ENCODE results near the gene MEIOC. TPM values are rescaled to one million over a fixed set of nuclear protein-coding genes. Genes with fewer than 3 reads are reported as not detected.
"Not testable (repeated sequence)": the region's sequence is repeated elsewhere in the genome, so short reads cannot be mapped to it uniquely, and the experiment has no call there.

The MEIOC gene
- total RNA-seq (not detected), polyA plus RNA-seq (under 1 TPM; 0.17 to 0.34 (median 0.25) TPM), total RNA-seq (0 to 0.67 (median 0.15) reads per million in 6 experiments)

DNA sequence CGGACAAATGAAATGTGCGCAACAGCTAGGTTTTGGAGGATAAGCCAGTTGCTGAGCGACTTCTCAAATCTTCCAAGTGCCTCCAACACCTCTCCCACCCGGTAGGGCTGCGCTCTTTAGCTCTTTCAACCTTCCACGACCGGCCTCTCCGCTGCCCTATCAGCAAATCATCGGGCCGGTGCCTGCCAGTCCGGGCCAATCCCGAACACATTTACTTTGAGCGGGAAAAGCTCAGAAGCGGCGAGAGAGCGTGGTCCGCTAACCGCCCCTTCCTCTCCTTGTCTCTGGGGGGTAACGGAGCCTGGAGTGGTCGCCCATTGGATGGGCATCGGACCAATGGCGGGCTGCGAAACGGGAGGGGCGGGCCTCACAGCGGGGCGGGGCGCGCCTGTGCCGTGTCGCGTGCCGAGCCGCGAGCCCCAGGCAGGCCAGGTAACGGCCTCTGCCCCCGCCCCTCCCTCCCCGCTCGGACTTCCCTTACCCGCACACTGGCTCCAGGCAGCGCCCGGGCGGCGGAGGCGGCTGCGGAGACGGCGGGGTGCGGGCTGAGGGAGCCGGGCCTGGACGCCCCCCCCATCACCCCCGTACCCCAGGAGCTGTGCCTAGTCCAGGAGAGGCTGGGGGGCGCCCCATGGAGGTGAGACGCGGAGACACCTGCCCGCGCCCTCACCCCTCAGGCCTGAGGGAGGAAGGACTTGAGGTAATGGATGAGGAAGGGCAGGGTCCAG, at the start of gene MEIOC:
MEIOC (plus strand) TSS at position 486 of the 728 bp plus-strand sequence; CDS start at position 632, 146 bp downstream.
- peaks cover 0 to 7% (median 0%) of the 10 kb centered on the region in 9 donors for H3K9me3 Mint-ChIP-seq
- H3K4me1 Mint-ChIP-seq = peaks cover 2 to 12% (median 9%) of the 10 kb centered on the region in 4 donors
- H3K27ac Mint-ChIP-seq = no peak within 1 kb of the TSS
- peaks cover 3 to 4% (median 3%) of the 10 kb centered on the region in 3 donors for H3K36me3 Mint-ChIP-seq
- peaks cover 20 to 48% (median 33%) of the 10 kb centered on the region in 5 donors for H3K27me3 Mint-ChIP-seq
- ATAC-seq (peak; percentile 71 to 74), DNase-seq (peak in 7 of 10 donors; percentile 4 to 25 (median 8))
- POLR2A ChIA-PET = no interaction called here
- peak within 1 kb of the TSS; percentile 59 to 86 (median 72) for H3K4me3 Mint-ChIP-seq

GRCh38 chr17:44606658-44607057, 49.6 kb upstream of the MEIOC start:
- Mint-ChIP-seq H3K9me3 (no peaks in the 10 kb centered on the region), H3K27me3 (peaks cover 6 to 31% (median 16%) of the 10 kb centered on the region in 5 donors), H3K4me1 (no peaks in the 10 kb centered on the region), H3K4me3 (no peak overlapping the region), H3K27ac (no peak overlapping the region), H3K36me3 (no peaks in the 10 kb centered on the region)
- ATAC-seq (no peak), DNase-seq (peak in 1 of 10 donors; percentile 26)
- POLR2A ChIA-PET = no interaction called here

GRCh38 chr17:44607836-44608690, 48.2 kb upstream of the MEIOC start:
- Mint-ChIP-seq H3K27ac (no peak overlapping the region), H3K27me3 (peaks cover 0 to 28% (median 11%) of the 10 kb centered on the region in 5 donors), H3K4me3 (no peak overlapping the region), H3K9me3 (no peaks in the 10 kb centered on the region), H3K36me3 (no peaks in the 10 kb centered on the region), H3K4me1 (no peaks in the 10 kb centered on the region)
- DNase-seq = peak in 1 of 10 donors; percentile 13
- POLR2A ChIA-PET = no interaction called here
- ATAC-seq = no peak

- ATAC-seq (no peak), DNase-seq (no peak)
- Mint-ChIP-seq H3K27ac (no peak overlapping the region), H3K4me1 (peaks cover 0 to under 1% (median 0%) of the 10 kb centered on the region in 4 donors), H3K27me3 (peaks cover 0 to 28% (median 11%) of the 10 kb centered on the region in 5 donors), H3K4me3 (no peak overlapping the region), H3K36me3 (no peaks in the 10 kb centered on the region), H3K9me3 (no peaks in the 10 kb centered on the region)
- POLR2A ChIA-PET = no interaction called here
Measured at GRCh38 chr17:44608727-44609435, 47.4 kb upstream of the MEIOC start.

DNA sequence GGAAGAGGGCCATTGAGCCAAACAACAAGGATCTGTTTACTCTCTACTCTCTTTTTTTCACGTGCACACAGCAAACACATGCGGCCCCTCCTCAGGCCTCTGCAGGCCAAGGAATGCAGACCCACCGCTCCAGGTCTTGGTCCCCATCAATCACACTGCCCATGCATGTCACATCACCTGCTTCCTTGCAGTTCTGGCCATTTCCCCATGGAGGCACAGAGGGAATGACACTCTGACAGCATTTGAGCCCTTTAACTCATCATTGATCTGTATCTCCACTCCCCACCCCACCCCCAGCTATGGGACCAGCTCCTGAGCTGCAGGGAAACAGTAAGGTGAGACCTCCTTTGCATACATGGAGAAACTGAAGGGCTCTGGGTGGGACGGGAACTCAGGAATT, 45.9 kb upstream of the MEIOC start:
- ATAC-seq (no peak), DNase-seq (peak in 1 of 10 donors; percentile 56)
- POLR2A ChIA-PET = no interaction called here
- Mint-ChIP-seq H3K4me3 (no peak overlapping the region), H3K27ac (no peak overlapping the region), H3K27me3 (peaks cover 0 to 39% (median 17%) of the 10 kb centered on the region in 5 donors), H3K4me1 (peaks cover 0 to 3% (median 0%) of the 10 kb centered on the region in 4 donors), H3K36me3 (no peaks in the 10 kb centered on the region), H3K9me3 (no peaks in the 10 kb centered on the region)

DNA sequence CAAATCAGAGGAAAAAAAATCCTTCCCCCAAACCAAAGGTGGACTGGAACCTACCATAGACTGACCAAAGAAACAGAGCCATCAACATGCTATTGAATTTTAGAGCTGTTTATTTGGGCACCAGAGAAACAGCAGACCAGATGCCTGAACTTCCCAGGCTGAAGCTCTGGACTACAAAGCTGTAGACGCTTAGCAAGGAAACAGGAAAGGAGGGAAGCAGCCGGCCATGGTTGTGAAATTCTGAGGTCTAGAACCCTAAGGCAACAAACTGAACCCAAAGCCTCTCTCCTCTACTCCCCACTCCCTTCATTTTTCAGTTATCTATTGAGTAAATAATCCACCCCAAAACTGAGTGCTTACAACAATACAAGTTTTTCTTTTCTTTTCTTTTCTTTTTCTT, 45.4 kb upstream of the MEIOC start:
- POLR2A ChIA-PET = no interaction called here

GRCh38 chr17:44614862-44615261, 41.4 kb upstream of the MEIOC start:
- ATAC-seq (no peak), DNase-seq (no peak)
- POLR2A ChIA-PET = no interaction called here
- H3K4me1 Mint-ChIP-seq = peaks cover 0 to 3% (median 0%) of the 10 kb centered on the region in 4 donors
- no peak overlapping the region for H3K4me3 Mint-ChIP-seq
- no peak overlapping the region for H3K27ac Mint-ChIP-seq
- no peaks in the 10 kb centered on the region for H3K36me3 Mint-ChIP-seq
- no peaks in the 10 kb centered on the region for H3K9me3 Mint-ChIP-seq
- peaks cover 5 to 40% (median 14%) of the 10 kb centered on the region in 5 donors for H3K27me3 Mint-ChIP-seq

More for the DNA sequence above, 45.4 kb upstream of the MEIOC start:
- no peak for DNase-seq
- H3K36me3 Mint-ChIP-seq = no peaks in the 10 kb centered on the region
- no peak for ATAC-seq
- peaks cover 0 to 41% (median 14%) of the 10 kb centered on the region in 5 donors for H3K27me3 Mint-ChIP-seq
- H3K4me3 Mint-ChIP-seq = no peak overlapping the region
- H3K9me3 Mint-ChIP-seq = no peaks in the 10 kb centered on the region
- H3K27ac Mint-ChIP-seq = peak overlapping the region in 1 of 10 donors; percentile 40
- peaks cover 0 to 3% (median 0%) of the 10 kb centered on the region in 4 donors for H3K4me1 Mint-ChIP-seq

DNA sequence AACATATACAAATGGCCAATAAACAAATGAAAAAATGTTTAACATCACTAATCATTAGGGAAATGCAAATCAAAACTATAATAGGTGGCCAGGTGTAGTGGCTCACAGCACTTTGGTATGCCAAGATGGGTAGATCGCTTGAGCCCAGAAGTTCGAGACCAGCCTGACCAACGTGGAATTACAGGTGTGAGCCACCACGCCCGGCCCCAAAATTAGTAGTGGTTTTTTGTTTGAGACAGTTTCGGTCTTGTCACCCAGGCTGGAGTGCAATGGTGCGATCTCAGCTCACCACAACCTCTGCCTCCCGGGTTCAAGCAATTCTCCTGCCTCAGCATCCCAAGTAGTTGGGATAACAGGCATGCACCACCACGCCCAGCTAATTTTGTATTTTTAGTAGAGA, 37.6 kb upstream of the MEIOC start:
- H3K9me3 Mint-ChIP-seq, H3K4me3 Mint-ChIP-seq: not testable (repeated sequence)

DNA sequence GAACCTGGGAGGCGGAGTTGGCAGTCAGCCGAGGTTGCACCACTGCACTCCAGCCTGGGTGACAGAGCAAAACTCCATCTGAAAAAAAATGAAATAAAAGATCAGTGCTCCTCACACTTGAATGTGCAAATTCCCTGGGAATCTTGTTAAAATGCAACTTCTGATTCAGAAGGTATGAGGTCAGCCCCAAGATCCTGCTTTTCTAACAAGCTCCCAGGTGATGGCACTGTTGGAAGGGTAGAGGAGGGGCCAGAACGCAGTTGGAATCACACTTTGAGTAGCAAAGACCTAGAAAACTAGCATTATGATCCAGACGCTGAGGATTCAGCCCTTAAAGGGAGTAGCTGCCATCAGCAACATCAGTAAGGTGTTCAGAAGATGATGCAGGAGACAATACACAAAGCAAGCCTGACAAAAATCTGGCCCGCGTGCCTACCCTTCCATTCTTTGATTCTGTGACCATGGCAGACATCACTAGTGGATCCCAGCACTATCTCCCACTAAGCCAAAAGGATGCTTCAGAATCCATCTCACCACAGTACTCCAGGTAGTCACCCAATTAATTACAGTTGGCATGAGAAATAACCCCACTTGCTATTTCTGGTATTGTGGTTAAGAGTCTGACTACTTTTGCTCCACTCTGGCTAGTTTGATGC, 33.1 kb upstream of the MEIOC start:
- Mint-ChIP-seq H3K4me3 (no peak overlapping the region), H3K27ac (no peak overlapping the region), H3K4me1 (peaks cover 0 to 4% (median 1%) of the 10 kb centered on the region in 4 donors), H3K27me3 (peaks cover 7 to 28% (median 13%) of the 10 kb centered on the region in 5 donors), H3K9me3 (no peaks in the 10 kb centered on the region), H3K36me3 (no peaks in the 10 kb centered on the region)
- ATAC-seq (no peak), DNase-seq (no peak)
- POLR2A ChIA-PET = no interaction called here

More for the DNA sequence above, 37.6 kb upstream of the MEIOC start:
- POLR2A ChIA-PET, ATAC-seq, H3K27ac Mint-ChIP-seq, H3K36me3 Mint-ChIP-seq, DNase-seq, H3K4me1 Mint-ChIP-seq: not testable (repeated sequence)
- H3K27me3 Mint-ChIP-seq = peaks cover 9 to 26% (median 14%) of the 10 kb centered on the region in 5 donors

- no peak for DNase-seq
- Mint-ChIP-seq H3K4me1 (peaks cover 0 to 6% (median 1%) of the 10 kb centered on the region in 4 donors), H3K36me3 (no peaks in the 10 kb centered on the region), H3K4me3 (peak overlapping the region in 1 of 10 donors; percentile 50), H3K9me3 (no peaks in the 10 kb centered on the region), H3K27me3 (peaks cover 2 to 33% (median 13%) of the 10 kb centered on the region in 5 donors), H3K27ac (peak overlapping the region in 1 of 10 donors; percentile 11)
- POLR2A ChIA-PET = no interaction called here
- no peak for ATAC-seq
Measured at GRCh38 chr17:44627513-44628242, 28.6 kb upstream of the MEIOC start.
